ENCODE data around the gene TAL2.

TAL2 gene

DNA sequence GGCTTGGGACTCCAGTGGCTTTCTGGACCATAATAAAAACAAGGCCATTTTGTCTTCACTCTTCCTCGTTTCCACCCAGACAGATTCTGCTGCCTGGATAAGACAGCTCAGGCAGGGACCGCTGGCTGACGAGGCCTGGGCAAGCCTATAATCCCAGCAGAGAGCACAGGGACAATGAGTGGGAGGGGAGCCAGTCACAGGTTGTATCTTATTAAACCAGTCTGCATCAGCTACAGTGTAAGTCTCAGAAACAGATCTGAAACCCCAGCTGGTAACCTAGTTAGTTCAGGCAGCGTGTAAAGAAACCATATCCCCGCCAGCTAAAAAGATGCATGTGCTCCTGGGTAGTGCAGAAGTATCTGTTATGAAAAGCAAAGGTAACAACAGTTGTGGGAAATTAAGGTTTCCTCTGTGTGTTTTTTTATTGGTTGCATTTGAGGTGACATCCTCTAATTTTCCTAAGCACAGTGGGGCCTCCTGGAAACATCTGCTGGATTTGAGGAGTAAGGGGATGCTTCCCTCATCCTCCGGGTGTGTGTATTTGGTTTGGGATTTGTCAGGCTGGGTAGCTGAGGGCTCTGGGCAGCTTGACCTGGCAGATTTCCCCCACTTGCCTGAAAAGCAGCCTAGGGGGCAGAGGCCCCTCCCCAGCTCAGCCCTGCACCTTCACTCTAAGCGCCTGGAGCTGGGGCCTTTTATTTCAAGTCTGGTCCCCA, 15.2 kb upstream of the TAL2 start:
- Histone ChIP-seq H3K9ac (ENCODE audit: low read depth, low read length) (no peak overlapping the region), H3K4me2 (ENCODE audit: insufficient read depth, low read length) (no peak overlapping the region), H2AFZ (ENCODE audit: low read depth, low read length) (no peak overlapping the region), H3K4me1 (ENCODE audit: insufficient read depth, low read length) (no peaks in the 10 kb centered on the region), H3K79me2 (ENCODE audit: insufficient read depth, low read length) (no peaks in the 10 kb centered on the region), H3K9me3 (ENCODE audit: insufficient read depth, low read length, severe bottlenecking) (no peaks in the 10 kb centered on the region), H3K36me3 (ENCODE audit: insufficient read depth, low read length) (no peaks in the 10 kb centered on the region), H3K27ac (ENCODE audit: low read length) (no peak overlapping the region), H3K4me3 (ENCODE audit: low read depth in 1 of 2, low read length in 2 of 2) (no peak overlapping the region), H4K20me1 (ENCODE audit: insufficient read depth, low read length) (no peaks in the 10 kb centered on the region), H3K27me3 (ENCODE audit: insufficient read depth, low read length, poor library complexity) (no peaks in the 10 kb centered on the region)
- TF ChIP-seq EZH2 (IDR thresholded peaks at IDR 0.05; ENCODE audit: borderline replicate concordance, low read depth, low read length, severe bottlenecking) = no peak
- TF ChIP-seq, protein P1, sequence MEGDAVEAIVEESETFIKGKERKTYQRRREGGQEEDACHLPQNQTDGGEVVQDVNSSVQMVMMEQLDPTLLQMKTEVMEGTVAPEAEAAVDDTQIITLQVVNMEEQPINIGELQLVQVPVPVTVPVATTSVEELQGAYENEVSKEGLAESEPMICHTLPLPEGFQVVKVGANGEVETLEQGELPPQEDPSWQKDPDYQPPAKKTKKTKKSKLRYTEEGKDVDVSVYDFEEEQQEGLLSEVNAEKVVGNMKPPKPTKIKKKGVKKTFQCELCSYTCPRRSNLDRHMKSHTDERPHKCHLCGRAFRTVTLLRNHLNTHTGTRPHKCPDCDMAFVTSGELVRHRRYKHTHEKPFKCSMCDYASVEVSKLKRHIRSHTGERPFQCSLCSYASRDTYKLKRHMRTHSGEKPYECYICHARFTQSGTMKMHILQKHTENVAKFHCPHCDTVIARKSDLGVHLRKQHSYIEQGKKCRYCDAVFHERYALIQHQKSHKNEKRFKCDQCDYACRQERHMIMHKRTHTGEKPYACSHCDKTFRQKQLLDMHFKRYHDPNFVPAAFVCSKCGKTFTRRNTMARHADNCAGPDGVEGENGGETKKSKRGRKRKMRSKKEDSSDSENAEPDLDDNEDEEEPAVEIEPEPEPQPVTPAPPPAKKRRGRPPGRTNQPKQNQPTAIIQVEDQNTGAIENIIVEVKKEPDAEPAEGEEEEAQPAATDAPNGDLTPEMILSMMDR (IDR thresholded peaks at IDR 0.05; ENCODE audit: borderline replicate concordance, extremely low read depth, low read length, poor library complexity, severe bottlenecking) = no peak
- no peak for ATAC-seq (ENCODE audit: insufficient read depth, low read depth)
- DNase-seq = no peak

DNA sequence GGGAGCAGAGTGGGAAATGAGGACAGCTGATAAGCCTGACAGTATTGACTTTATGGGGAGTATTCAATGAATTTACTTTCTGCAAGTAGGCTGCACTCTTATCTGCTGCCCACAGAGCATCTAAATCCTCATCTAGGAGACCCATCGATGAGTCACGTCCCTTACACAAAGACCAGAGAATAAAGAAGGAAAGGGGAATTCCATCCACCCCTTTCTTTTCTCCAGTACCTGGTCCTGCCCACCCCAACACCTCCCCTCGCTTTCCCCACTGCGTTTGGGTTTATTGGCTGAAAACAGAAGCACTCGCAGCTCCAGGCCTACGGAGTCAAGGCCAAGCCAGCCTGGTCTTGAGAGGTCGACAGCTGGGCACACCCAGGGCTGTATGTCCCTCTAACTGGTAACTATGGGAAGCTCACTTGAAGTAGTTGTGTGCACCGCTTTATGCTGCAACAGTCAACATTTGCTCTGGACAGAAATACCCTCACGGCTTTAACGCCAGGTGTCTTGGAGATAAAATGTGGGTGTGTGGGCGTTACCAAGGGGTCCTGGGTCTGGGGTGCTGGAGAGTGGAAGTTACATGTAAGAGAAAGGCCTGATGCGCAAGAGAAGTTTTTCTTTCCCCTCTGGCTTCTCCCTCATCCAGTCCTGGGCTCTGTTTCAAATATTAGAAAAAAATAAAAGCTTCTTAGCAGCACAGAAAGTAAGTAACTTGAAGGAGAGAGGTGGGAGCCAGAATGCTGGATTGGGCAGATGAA, 14.5 kb upstream of the TAL2 start:
- DNase-seq (no peak), ATAC-seq (ENCODE audit: insufficient read depth, low read depth) (no peak)
- H3K4me2 ChIP-seq (ENCODE audit: insufficient read depth, low read length) = no peak overlapping the region

DNA sequence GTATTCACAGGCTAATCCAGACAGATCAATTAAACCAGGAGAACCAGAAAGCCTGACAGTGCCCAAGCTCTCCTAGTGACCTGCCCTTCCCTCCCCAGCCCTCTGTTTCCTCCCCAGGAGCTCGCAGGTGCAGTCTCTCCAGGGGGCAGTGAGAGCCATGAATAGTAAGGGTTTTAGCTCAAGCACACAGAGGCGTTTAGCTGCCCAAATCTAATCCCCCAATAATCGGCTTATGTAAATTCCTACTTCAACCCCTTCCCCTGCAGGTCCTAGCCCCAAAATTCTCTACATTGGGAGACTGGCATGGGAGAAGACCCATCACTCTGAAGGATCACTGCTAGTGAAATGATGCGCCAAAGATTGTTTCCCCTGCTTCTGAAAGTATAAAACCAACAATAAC, 10.5 kb upstream of the TAL2 start:
- no peaks in the 10 kb centered on the region for H3K9me3 ChIP-seq (ENCODE audit: insufficient read depth, low read length, severe bottlenecking)
- ATAC-seq (ENCODE audit: insufficient read depth, low read depth) = no peak; the same call in 2 of the 3 replicates
- no peaks in the 10 kb centered on the region for H3K79me2 ChIP-seq (ENCODE audit: insufficient read depth, low read length)
- H3K4me1 ChIP-seq (ENCODE audit: insufficient read depth, low read length) = no peaks in the 10 kb centered on the region
- no peaks in the 10 kb centered on the region for H3K27me3 ChIP-seq (ENCODE audit: insufficient read depth, low read length, poor library complexity)
- no peak overlapping the region for H3K4me3 ChIP-seq (ENCODE audit: low read depth in 1 of 2, low read length in 2 of 2)
- H2AFZ ChIP-seq (ENCODE audit: low read depth, low read length) = no peak overlapping the region
- H3K9ac ChIP-seq (ENCODE audit: low read depth, low read length) = no peak overlapping the region
- H4K20me1 ChIP-seq (ENCODE audit: insufficient read depth, low read length) = no peaks in the 10 kb centered on the region
- DNase-seq = no peak
- TF ChIP-seq, protein P1 (IDR thresholded peaks at IDR 0.05; ENCODE audit: borderline replicate concordance, extremely low read depth, low read length, poor library complexity, severe bottlenecking) = no peak
- no peak for TF ChIP-seq EZH2 (IDR thresholded peaks at IDR 0.05; ENCODE audit: borderline replicate concordance, low read depth, low read length, severe bottlenecking)
- H3K27ac ChIP-seq (ENCODE audit: low read length) = no peak overlapping the region
- no peaks in the 10 kb centered on the region for H3K36me3 ChIP-seq (ENCODE audit: insufficient read depth, low read length)
- no peak overlapping the region for H3K4me2 ChIP-seq (ENCODE audit: insufficient read depth, low read length)

More for the DNA sequence above, 14.5 kb upstream of the TAL2 start:
- Histone ChIP-seq H3K36me3 (ENCODE audit: insufficient read depth, low read length) (no peaks in the 10 kb centered on the region), H3K9me3 (ENCODE audit: insufficient read depth, low read length, severe bottlenecking) (no peaks in the 10 kb centered on the region), H3K27ac (ENCODE audit: low read length) (no peak overlapping the region), H3K4me3 (ENCODE audit: low read depth in 1 of 2, low read length in 2 of 2) (no peak overlapping the region), H3K9ac (ENCODE audit: low read depth, low read length) (no peak overlapping the region), H4K20me1 (ENCODE audit: insufficient read depth, low read length) (no peaks in the 10 kb centered on the region), H3K79me2 (ENCODE audit: insufficient read depth, low read length) (no peaks in the 10 kb centered on the region), H3K4me1 (ENCODE audit: insufficient read depth, low read length) (no peaks in the 10 kb centered on the region), H2AFZ (ENCODE audit: low read depth, low read length) (no peak overlapping the region), H3K27me3 (ENCODE audit: insufficient read depth, low read length, poor library complexity) (no peaks in the 10 kb centered on the region)
- TF ChIP-seq EZH2 (IDR thresholded peaks at IDR 0.05; ENCODE audit: borderline replicate concordance, low read depth, low read length, severe bottlenecking) = no peak
- TF ChIP-seq, protein P1 (IDR thresholded peaks at IDR 0.05; ENCODE audit: borderline replicate concordance, extremely low read depth, low read length, poor library complexity, severe bottlenecking) = no peak
